Measurements from ENCODE around the gene TMC7. TPM values are rescaled to one million over a fixed set of nuclear protein-coding genes. Genes with fewer than 3 reads are reported as not detected.

TMC7 gene
- total and polyA plus RNA-seq, 2 of the 13 experiments (the other 11 are each of a cell fraction or from before 2014, with no cell fraction given), result 1.2 to 5.1 TPM

DNA sequence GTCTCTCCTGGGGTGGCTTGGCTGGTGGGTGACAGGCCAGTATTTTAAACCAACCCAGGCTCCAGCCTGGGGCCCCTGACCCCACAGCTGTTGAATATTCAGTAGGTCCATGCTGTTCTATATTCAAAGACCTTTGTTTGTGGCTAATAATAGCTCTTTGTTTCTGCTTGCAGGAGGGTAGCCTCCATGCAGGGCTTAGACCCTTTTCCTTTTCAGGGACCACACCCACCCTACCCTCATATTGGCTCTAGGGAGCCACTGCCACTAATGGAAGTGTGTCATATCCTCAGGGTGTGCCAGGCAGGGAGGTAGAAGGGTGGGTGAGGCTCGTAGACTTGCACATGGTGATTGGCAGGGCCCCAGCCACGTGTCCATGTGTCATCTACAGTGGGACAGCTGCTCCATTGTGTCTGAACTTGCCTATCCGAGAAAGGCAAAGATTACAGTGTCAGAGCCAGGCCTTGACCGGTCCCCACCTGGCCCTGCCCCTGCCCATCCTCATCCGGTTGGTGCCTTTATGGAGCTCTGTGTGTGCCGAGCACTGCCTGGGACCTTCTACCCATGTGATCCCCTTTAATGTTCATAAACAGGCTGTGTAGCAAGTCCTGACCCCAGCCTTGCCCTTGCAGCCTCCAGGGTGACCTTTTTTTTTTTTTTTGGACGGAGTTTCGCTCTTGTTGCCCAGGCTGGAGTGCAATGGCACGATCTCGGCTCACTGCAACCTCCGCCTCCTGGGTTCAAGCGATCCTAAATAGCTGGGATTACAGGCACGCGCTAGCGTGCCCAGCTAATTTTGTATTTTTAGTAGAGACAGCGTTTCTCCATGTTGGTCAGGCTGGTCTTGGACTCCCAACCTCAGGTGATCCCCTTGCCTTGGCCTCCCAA, 22.1 kb downstream of the TMC7 start (continued):
- TF ChIP-seq, protein P1, sequence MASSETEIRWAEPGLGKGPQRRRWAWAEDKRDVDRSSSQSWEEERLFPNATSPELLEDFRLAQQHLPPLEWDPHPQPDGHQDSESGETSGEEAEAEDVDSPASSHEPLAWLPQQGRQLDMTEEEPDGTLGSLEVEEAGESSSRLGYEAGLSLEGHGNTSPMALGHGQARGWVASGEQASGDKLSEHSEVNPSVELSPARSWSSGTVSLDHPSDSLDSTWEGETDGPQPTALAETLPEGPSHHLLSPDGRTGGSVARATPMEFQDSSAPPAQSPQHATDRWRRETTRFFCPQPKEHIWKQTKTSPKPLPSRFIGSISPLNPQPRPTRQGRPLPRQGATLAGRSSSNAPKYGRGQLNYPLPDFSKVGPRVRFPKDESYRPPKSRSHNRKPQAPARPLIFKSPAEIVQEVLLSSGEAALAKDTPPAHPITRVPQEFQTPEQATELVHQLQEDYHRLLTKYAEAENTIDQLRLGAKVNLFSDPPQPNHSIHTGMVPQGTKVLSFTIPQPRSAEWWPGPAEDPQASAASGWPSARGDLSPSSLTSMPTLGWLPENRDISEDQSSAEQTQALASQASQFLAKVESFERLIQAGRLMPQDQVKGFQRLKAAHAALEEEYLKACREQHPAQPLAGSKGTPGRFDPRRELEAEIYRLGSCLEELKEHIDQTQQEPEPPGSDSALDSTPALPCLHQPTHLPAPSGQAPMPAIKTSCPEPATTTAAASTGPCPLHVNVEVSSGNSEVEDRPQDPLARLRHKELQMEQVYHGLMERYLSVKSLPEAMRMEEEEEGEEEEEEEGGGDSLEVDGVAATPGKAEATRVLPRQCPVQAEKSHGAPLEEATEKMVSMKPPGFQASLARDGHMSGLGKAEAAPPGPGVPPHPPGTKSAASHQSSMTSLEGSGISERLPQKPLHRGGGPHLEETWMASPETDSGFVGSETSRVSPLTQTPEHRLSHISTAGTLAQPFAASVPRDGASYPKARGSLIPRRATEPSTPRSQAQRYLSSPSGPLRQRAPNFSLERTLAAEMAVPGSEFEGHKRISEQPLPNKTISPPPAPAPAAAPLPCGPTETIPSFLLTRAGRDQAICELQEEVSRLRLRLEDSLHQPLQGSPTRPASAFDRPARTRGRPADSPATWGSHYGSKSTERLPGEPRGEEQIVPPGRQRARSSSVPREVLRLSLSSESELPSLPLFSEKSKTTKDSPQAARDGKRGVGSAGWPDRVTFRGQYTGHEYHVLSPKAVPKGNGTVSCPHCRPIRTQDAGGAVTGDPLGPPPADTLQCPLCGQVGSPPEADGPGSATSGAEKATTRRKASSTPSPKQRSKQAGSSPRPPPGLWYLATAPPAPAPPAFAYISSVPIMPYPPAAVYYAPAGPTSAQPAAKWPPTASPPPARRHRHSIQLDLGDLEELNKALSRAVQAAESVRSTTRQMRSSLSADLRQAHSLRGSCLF (CRISPR knock-in tag; IDR thresholded peaks at IDR 0.05; ENCODE audit: borderline replicate concordance), result no peak
- peak; percentile 86 for TF ChIP-seq HMG20A (CRISPR knock-in tag; IDR thresholded peaks at IDR 0.05; ENCODE audit: borderline replicate concordance)
- TF ChIP-seq, protein P2, sequence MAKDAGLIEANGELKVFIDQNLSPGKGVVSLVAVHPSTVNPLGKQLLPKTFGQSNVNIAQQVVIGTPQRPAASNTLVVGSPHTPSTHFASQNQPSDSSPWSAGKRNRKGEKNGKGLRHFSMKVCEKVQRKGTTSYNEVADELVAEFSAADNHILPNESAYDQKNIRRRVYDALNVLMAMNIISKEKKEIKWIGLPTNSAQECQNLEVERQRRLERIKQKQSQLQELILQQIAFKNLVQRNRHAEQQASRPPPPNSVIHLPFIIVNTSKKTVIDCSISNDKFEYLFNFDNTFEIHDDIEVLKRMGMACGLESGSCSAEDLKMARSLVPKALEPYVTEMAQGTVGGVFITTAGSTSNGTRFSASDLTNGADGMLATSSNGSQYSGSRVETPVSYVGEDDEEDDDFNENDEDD (CRISPR knock-in tag; IDR thresholded peaks at IDR 0.05; ENCODE audit: borderline replicate concordance), result peak; percentile 77; the same call in 1 of the 2 replicates
- TF ChIP-seq GTF3A (CRISPR knock-in tag; conservative IDR thresholded peaks at IDR 0.05), result 0 out of 2 replicates have a peak, but pooled peaks have one; percentile 79
- peak; percentile 89 for TF ChIP-seq ZNF891 (CRISPR knock-in tag; IDR thresholded peaks at IDR 0.05)
- TF ChIP-seq, protein P3, sequence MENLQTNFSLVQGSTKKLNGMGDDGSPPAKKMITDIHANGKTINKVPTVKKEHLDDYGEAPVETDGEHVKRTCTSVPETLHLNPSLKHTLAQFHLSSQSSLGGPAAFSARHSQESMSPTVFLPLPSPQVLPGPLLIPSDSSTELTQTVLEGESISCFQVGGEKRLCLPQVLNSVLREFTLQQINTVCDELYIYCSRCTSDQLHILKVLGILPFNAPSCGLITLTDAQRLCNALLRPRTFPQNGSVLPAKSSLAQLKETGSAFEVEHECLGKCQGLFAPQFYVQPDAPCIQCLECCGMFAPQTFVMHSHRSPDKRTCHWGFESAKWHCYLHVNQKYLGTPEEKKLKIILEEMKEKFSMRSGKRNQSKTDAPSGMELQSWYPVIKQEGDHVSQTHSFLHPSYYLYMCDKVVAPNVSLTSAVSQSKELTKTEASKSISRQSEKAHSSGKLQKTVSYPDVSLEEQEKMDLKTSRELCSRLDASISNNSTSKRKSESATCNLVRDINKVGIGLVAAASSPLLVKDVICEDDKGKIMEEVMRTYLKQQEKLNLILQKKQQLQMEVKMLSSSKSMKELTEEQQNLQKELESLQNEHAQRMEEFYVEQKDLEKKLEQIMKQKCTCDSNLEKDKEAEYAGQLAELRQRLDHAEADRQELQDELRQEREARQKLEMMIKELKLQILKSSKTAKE (CRISPR knock-in tag; IDR thresholded peaks at IDR 0.05; ENCODE audit: borderline replicate concordance), result peak; percentile 99
- TF ChIP-seq, protein P4, sequence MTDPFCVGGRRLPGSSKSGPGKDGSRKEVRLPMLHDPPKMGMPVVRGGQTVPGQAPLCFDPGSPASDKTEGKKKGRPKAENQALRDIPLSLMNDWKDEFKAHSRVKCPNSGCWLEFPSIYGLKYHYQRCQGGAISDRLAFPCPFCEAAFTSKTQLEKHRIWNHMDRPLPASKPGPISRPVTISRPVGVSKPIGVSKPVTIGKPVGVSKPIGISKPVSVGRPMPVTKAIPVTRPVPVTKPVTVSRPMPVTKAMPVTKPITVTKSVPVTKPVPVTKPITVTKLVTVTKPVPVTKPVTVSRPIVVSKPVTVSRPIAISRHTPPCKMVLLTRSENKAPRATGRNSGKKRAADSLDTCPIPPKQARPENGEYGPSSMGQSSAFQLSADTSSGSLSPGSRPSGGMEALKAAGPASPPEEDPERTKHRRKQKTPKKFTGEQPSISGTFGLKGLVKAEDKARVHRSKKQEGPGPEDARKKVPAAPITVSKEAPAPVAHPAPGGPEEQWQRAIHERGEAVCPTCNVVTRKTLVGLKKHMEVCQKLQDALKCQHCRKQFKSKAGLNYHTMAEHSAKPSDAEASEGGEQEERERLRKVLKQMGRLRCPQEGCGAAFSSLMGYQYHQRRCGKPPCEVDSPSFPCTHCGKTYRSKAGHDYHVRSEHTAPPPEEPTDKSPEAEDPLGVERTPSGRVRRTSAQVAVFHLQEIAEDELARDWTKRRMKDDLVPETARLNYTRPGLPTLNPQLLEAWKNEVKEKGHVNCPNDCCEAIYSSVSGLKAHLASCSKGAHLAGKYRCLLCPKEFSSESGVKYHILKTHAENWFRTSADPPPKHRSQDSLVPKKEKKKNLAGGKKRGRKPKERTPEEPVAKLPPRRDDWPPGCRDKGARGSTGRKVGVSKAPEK (CRISPR knock-in tag; IDR thresholded peaks at IDR 0.05; ENCODE audit: borderline replicate concordance), result peak; percentile 92; the same call in 1 of the 2 replicates
- peak; percentile 61; the same call in 1 of the 2 replicates for TF ChIP-seq ZNF616 (CRISPR knock-in tag; IDR thresholded peaks at IDR 0.05; ENCODE audit: low read depth)
- TF ChIP-seq ZNF557 (CRISPR knock-in tag; IDR thresholded peaks at IDR 0.05), result 0 out of 2 replicates have a peak, but pooled peaks have one; percentile 29
- TF ChIP-seq, protein P5, sequence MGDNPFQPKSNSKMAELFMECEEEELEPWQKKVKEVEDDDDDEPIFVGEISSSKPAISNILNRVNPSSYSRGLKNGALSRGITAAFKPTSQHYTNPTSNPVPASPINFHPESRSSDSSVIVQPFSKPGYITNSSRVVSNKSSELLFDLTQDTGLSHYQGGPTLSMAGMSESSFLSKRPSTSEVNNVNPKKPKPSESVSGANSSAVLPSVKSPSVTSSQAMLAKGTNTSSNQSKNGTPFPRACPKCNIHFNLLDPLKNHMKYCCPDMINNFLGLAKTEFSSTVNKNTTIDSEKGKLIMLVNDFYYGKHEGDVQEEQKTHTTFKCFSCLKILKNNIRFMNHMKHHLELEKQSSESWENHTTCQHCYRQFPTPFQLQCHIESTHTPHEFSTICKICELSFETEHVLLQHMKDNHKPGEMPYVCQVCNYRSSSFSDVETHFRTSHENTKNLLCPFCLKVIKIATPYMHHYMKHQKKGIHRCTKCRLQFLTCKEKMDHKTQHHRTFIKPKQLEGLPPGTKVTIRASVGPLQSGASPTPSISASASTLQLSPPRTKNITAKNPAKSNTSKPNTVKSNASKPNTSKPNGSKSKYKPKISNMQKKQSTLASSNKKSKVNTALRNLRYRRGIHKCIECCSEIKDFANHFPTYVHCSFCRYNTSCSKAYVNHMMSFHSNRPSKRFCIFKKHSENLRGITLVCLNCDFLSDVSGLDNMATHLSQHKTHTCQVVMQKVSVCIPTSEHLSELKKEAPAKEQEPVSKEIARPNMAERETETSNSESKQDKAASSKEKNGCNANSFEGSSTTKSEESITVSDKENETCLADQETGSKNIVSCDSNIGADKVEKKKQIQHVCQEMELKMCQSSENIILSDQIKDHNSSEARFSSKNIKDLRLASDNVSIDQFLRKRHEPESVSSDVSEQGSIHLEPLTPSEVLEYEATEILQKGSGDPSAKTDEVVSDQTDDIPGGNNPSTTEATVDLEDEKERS (CRISPR knock-in tag; IDR thresholded peaks at IDR 0.05), result peak; percentile 85; the same call in 1 of the 2 replicates
- TF ChIP-seq ZNF660 (CRISPR knock-in tag; IDR thresholded peaks at IDR 0.05; ENCODE audit: borderline replicate concordance, low read depth), result no peak
- no peak for TF ChIP-seq ZNF615 (CRISPR knock-in tag; IDR thresholded peaks at IDR 0.05; ENCODE audit: borderline replicate concordance)
